Activated naive CD8-positive, alpha-beta T cell treated with anti-CD3 and anti-CD28 coated beads, Interleukin-2, amount 50 U/mL, for 24 hours (primary cell): ENCODE measurements around the gene ZNF518B.

Experiments used
- ATAC-seq: fragments of 150-1000 bp; cut with Tn5 transposase; one replicate; pipeline ENCODE4 v1.10.0; 2021
- DNase-seq: peaks from one replicate; pipeline ENCODE4 v3.0.0; 2021
- H3K27ac Mint-ChIP-seq: one replicate; pipeline ENCODE4 v1.8.0; 2021; ENCODE audit warnings: mild to moderate bottlenecking, mixed read lengths
- H3K27me3 Mint-ChIP-seq: one replicate; pipeline ENCODE4 v1.8.0; 2021; ENCODE audit warnings: mixed read lengths
- H3K36me3 Mint-ChIP-seq: one replicate; pipeline ENCODE4 v1.8.0; 2021; ENCODE audit warnings: low read depth, mixed read lengths
- H3K4me1 Mint-ChIP-seq: one replicate; pipeline ENCODE4 v1.8.0; 2021; ENCODE audit warnings: mixed read lengths
- H3K4me3 Mint-ChIP-seq: one replicate; pipeline ENCODE4 v1.8.0; 2021; ENCODE audit warnings: mild to moderate bottlenecking, moderate library complexity, mixed read lengths
- H3K9me3 Mint-ChIP-seq: one replicate; pipeline ENCODE4 v1.8.0; 2021; ENCODE audit warnings: mixed read lengths

ZNF518B gene

GRCh38 chr4:10461850-10462400, 4.7 kb upstream of the ZNF518B start:
- Mint-ChIP-seq H3K9me3 (peaks cover 5% of the 10 kb centered on the region), H3K4me3 (peak overlapping the region; percentile 77), H3K4me1 (peaks cover 21% of the 10 kb centered on the region), H3K27me3 (peaks cover 44% of the 10 kb centered on the region), H3K36me3 (no peaks in the 10 kb centered on the region), H3K27ac (no peak overlapping the region)
- ATAC-seq (no peak), DNase-seq (no peak)

GRCh38 chr4:10461091-10461849, 4.0 kb upstream of the ZNF518B start:
- H3K9me3 Mint-ChIP-seq = peaks cover 5% of the 10 kb centered on the region
- ATAC-seq = peak; percentile 83
- peak overlapping the region; percentile 77 for H3K4me3 Mint-ChIP-seq
- H3K27me3 Mint-ChIP-seq = peaks cover 44% of the 10 kb centered on the region
- peak; percentile 73 for DNase-seq
- no peak overlapping the region for H3K27ac Mint-ChIP-seq
- no peaks in the 10 kb centered on the region for H3K36me3 Mint-ChIP-seq
- H3K4me1 Mint-ChIP-seq = peaks cover 23% of the 10 kb centered on the region

- Mint-ChIP-seq H3K9me3 (peaks cover 5% of the 10 kb centered on the region), H3K27me3 (peaks cover 44% of the 10 kb centered on the region), H3K36me3 (no peaks in the 10 kb centered on the region), H3K27ac (no peak overlapping the region), H3K4me3 (peak overlapping the region; percentile 58), H3K4me1 (peaks cover 30% of the 10 kb centered on the region)
- DNase-seq = peak; percentile 18
- peak; percentile 33 for ATAC-seq
These were observed 3.3 kb upstream of the ZNF518B start for GRCh38 chr4:10460313-10461047.

- Mint-ChIP-seq H3K4me1 (peaks cover 36% of the 10 kb centered on the region), H3K36me3 (peaks cover 9% of the 10 kb centered on the region), H3K27me3 (peaks cover 37% of the 10 kb centered on the region), H3K27ac (no peak overlapping the region), H3K9me3 (peaks cover 5% of the 10 kb centered on the region), H3K4me3 (no peak overlapping the region)
- ATAC-seq = no peak
- no peak for DNase-seq
These were observed 2.1 kb upstream of the ZNF518B start for GRCh38 chr4:10459305-10459704.

GRCh38 chr4:10458177-10458576, 951 bp upstream of the ZNF518B start:
- peaks cover 18% of the 10 kb centered on the region for H3K36me3 Mint-ChIP-seq
- peak overlapping the region; percentile 56 for H3K4me3 Mint-ChIP-seq
- peaks cover 26% of the 10 kb centered on the region for H3K27me3 Mint-ChIP-seq
- no peak overlapping the region for H3K27ac Mint-ChIP-seq
- peaks cover 36% of the 10 kb centered on the region for H3K4me1 Mint-ChIP-seq
- H3K9me3 Mint-ChIP-seq = peaks cover 12% of the 10 kb centered on the region
- ATAC-seq = no peak
- no peak for DNase-seq

- H3K4me3 Mint-ChIP-seq = peak overlapping the region; percentile 83
- H3K27ac Mint-ChIP-seq = peak overlapping the region; percentile 81
- H3K36me3 Mint-ChIP-seq = peaks cover 33% of the 10 kb centered on the region
- peak; percentile 41 for ATAC-seq
- peaks cover 19% of the 10 kb centered on the region for H3K9me3 Mint-ChIP-seq
- peaks cover 34% of the 10 kb centered on the region for H3K4me1 Mint-ChIP-seq
- DNase-seq = peak; percentile 69
- peaks cover 14% of the 10 kb centered on the region for H3K27me3 Mint-ChIP-seq
These were observed 501 bp downstream of the ZNF518B start for GRCh38 chr4:10456595-10457254.

- DNase-seq (peak; percentile 4), ATAC-seq (no peak)
- H3K27me3 Mint-ChIP-seq = peaks cover 12% of the 10 kb centered on the region
- peak overlapping the region; percentile 83 for H3K4me3 Mint-ChIP-seq
- peak overlapping the region; percentile 81 for H3K27ac Mint-ChIP-seq
- peaks cover 36% of the 10 kb centered on the region for H3K36me3 Mint-ChIP-seq
- H3K4me1 Mint-ChIP-seq = peaks cover 32% of the 10 kb centered on the region
- peaks cover 19% of the 10 kb centered on the region for H3K9me3 Mint-ChIP-seq
These were observed 999 bp downstream of the ZNF518B start for GRCh38 chr4:10456260-10456594.

- Mint-ChIP-seq H3K4me1 (peaks cover 24% of the 10 kb centered on the region), H3K27me3 (peaks cover 6% of the 10 kb centered on the region), H3K27ac (no peak overlapping the region), H3K4me3 (peak overlapping the region; percentile 4), H3K36me3 (peaks cover 46% of the 10 kb centered on the region), H3K9me3 (peaks cover 23% of the 10 kb centered on the region)
- DNase-seq (no peak), ATAC-seq (no peak)
These were observed 2.1 kb downstream of the ZNF518B start for GRCh38 chr4:10455133-10455532.

- Mint-ChIP-seq H3K4me3 (no peak overlapping the region), H3K36me3 (peaks cover 51% of the 10 kb centered on the region), H3K27ac (no peak overlapping the region), H3K27me3 (peaks cover 6% of the 10 kb centered on the region), H3K9me3 (peaks cover 25% of the 10 kb centered on the region), H3K4me1 (peaks cover 24% of the 10 kb centered on the region)
- ATAC-seq (no peak), DNase-seq (no peak)
These were observed 2.5 kb downstream of the ZNF518B start for GRCh38 chr4:10454726-10455125.

GRCh38 chr4:10454121-10454520, 3.1 kb downstream of the ZNF518B start:
- H3K27me3 Mint-ChIP-seq = peaks cover 6% of the 10 kb centered on the region
- no peak overlapping the region for H3K27ac Mint-ChIP-seq
- no peak overlapping the region for H3K4me3 Mint-ChIP-seq
- peaks cover 29% of the 10 kb centered on the region for H3K9me3 Mint-ChIP-seq
- H3K36me3 Mint-ChIP-seq = peaks cover 56% of the 10 kb centered on the region
- H3K4me1 Mint-ChIP-seq = peaks cover 24% of the 10 kb centered on the region
- ATAC-seq (no peak), DNase-seq (no peak)

GRCh38 chr4:10448991-10449390, 8.2 kb downstream of the ZNF518B start:
- Mint-ChIP-seq H3K4me3 (no peak overlapping the region), H3K9me3 (peaks cover 70% of the 10 kb centered on the region), H3K27ac (no peak overlapping the region), H3K36me3 (peaks cover 91% of the 10 kb centered on the region), H3K4me1 (peaks cover 2% of the 10 kb centered on the region), H3K27me3 (no peaks in the 10 kb centered on the region)
- no peak for DNase-seq
- no peak for ATAC-seq

GRCh38 chr4:10442976-10443375, 14.2 kb downstream of the ZNF518B start:
- peaks cover 62% of the 10 kb centered on the region for H3K36me3 Mint-ChIP-seq
- ATAC-seq = no peak
- peaks cover 60% of the 10 kb centered on the region for H3K9me3 Mint-ChIP-seq
- H3K27ac Mint-ChIP-seq = no peak overlapping the region
- H3K27me3 Mint-ChIP-seq = no peaks in the 10 kb centered on the region
- H3K4me1 Mint-ChIP-seq = peaks cover 1% of the 10 kb centered on the region
- H3K4me3 Mint-ChIP-seq = no peak overlapping the region
- DNase-seq = no peak

GRCh38 chr4:10441512-10441911, 15.7 kb downstream of the ZNF518B start:
- Mint-ChIP-seq H3K27me3 (no peaks in the 10 kb centered on the region), H3K9me3 (peaks cover 49% of the 10 kb centered on the region), H3K4me3 (no peak overlapping the region), H3K36me3 (peaks cover 51% of the 10 kb centered on the region), H3K27ac (no peak overlapping the region), H3K4me1 (peaks cover 1% of the 10 kb centered on the region)
- no peak for ATAC-seq
- no peak for DNase-seq

- Mint-ChIP-seq H3K36me3 (peaks cover 25% of the 10 kb centered on the region), H3K9me3 (peaks cover 24% of the 10 kb centered on the region), H3K27ac (no peak overlapping the region), H3K27me3 (no peaks in the 10 kb centered on the region), H3K4me3 (no peak overlapping the region), H3K4me1 (peaks cover 1% of the 10 kb centered on the region)
- ATAC-seq = no peak
- DNase-seq = no peak
These were observed 18.3 kb downstream of the ZNF518B start for GRCh38 chr4:10438924-10439323.
